NOMO-1 treated with DMSO at 0.1 percent for 48 hours (cell line): Measurements from ENCODE around the gene CAPZB.
"Not testable (repeated sequence)": the region's sequence is repeated elsewhere in the genome, so short reads cannot be mapped to it uniquely, and the experiment has no call there.

Experiments used
- DNase-seq: peaks from one replicate; lab custom pipeline; 2025; ENCODE audit not compliant: unreplicated experiment; lab: John Stamatoyannopoulos, UW

Gene CAPZB

DNA sequence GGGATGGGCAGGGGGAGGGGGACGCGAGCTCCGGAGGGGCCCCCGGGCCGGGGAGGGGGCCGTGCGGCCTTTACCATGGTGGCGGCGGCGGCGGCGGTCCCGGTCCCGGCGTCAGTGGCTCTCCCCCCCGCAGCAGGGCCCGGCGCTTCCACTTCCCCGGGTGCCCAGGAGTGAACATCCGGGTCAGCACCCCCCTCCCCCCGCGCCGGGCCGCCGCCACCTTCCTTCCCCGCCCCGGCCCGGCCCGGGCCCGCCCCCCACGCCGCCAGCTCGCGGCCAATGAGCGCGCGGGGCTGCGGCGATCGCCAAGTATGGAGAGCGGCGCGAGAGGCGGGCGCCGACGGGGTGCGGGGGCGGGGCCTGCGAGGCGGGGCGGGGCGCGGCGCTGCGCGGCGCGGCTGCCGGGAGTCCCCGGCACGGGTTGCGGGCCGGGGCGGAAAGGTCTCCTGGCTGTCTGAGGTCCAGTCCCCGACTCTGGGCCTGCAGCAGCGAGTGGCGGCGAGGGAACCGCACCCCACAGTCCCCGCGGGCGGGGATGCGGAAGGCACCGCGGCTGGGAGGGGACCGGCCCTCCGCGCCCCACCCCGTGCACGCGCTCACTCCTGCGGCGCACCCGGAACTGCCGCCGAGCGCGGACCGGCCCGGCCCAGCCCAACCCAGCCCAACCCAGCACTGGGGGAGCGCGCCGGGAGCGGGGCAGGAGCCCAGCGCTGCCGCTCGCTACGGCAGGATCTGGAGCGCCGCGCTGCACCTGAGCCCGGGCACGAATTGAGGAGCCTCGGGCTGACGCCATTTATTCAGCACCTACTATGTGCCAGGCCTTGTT, at the start of gene CAPZB:
CAPZB (minus strand) TSS at position 178 of the 826 bp plus-strand sequence; CDS start at position 77, 101 bp downstream.
- DNase-seq, result peak; percentile 82

DNA sequence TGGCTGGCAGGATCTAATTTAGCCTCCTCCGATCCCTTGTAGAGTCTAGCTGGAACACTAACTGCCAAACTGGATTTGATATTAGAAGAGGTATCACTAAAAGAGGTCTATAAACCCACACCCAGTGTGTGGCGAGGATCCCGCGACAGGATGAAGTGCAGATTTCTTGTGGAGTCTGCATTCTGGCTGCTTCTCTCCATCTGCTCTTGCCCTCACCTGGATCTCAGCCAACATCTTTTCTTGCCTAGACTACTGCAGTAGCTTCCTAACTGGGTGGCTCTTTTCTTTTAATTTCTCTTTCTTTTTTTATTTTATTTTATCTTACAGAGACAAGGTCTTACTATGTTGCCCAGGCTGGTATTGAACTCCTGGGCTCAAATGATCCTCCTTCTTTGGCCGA, 48.9 kb upstream of the CAPZB start:
- no peak for DNase-seq

DNA sequence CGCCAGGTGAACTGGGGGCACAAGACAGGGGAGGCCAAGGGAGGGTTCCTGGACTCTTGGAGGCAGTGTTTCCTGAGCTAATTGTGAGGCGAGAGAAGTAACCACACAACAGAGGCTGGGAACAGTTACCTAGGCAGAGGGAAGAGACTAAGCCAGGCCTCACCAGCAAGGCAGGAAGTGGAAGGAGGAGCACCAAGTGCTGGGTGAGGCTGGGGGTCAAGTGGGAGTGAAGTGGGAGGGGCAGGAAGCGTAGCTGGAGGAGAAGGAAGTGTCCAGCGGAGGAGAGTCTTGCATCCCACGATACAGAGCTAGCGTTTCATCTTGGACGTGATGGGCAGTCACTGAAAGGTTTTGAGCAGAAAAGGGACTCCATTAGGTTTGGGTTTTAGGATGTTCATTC, 48.3 kb upstream of the CAPZB start:
- DNase-seq, result no peak

DNA sequence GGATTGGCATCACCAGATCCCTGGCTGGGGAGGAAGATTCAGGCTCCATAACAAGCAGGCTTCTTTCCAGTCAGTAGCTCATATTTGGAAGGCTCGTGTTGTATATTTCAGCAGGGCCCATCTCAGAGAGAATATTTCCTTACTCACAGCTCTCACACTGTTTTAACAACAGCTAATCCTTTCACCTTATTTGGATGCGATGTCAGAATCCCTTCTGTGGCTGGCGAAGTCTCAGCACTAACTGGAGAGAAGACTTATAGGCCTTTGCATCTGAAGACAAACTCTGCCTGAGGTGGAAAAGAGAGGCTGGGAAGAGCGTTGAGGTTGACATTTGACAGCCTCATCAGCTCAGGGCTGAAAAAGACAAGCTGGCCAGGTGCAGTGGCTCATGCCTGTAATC, 47.2 kb upstream of the CAPZB start:
- no peak for DNase-seq

DNA sequence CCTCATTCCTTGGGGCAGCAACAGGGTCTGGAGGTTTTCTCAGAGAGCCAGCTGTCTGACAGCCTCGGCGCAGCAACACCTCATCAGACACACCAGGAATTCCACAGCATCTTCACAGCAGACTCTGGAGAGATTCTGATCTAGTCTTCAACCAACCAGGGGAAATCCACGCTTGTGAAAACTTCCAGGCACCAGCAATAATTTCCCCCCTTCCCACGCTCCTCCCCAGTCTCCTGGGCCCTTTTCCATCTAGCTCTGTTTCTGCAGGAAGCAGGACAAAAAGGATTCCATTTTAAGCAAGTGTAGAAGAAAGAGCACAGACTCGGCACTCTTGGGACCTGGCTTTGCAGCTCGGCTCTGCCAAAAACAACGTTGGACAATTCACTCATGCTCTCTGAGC, 44.3 kb upstream of the CAPZB start:
- DNase-seq, result no peak

DNA sequence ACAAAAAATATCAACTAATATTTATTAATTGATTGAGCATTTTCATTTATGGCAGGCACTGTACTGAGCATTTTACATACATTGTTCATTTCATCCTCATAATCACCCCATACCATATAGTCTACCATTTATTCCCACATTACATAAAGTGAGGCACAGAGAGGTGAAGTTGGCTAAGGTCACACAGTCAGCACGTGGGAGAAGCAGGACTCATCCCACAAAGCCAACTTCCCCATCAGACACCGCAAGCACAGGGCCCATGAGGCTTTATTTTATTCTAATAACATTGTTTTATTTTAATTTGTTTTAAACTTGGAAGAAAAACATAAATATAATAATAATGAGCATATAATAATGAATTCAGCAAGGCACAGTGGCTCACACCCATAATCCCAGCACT, 43.1 kb upstream of the CAPZB start:
- no peak for DNase-seq

DNA sequence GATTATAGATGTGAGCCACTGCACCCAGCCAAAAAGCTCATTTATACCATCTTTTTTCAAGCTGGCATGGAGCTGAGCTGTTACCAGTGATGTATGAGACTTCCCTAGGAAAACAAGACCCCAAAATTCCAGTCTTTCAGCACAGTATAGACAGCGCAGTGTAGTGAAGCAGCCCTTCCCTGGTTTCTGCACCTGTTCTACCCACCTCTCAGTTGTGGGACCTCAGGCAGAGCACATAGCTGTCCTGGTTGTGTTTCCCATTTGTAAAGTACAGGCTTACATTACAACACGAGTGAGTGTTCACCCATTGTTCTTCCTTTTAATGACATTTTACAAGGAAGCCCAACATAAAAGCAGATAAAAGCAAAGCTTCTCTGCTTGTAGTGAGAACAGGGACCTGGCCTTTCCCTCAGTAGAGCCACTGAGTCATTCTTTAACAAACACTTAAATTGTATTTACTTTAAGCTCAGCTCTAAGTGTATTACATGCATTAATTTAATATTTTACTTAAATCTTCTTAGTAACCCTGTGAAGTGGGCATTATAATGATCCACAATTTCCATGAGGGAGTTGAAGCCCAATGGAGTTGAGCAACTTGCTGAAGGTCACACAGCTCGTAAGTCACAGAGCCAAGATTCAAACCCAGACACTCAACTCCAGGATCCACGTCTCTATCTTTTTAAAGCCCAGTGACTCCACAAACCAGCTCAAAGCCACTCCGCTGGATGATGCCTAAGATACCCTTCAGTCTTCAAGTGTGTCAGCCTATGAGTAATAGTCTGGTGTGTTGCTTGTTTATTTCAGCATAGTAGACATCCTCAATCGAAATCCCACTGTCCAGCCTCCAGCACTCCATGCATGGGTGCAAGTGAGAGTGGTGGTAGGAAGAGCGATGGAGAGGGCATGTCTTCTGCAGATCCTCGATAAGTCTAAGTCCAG, 40.5 kb upstream of the CAPZB start:
- DNase-seq, result no peak

DNA sequence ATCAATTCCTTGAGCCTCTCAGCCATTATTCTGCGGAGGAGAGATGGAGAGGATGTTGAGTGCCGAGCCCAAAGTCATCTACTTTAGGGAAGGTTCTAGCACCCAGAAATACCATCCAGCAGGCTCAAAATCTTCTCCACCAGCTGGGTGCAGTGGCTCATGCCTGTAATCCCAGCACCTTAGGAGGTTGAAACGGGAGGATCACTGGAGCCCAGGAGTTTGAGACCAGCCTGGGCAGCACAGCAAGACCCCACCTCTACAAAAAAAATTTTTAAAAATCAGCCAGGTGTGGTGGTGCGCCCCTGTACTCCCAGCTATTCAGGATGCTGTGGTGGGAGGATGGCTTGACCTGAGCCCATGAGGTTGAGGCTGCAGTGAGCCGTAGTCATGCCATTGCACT, 39.5 kb upstream of the CAPZB start:
- DNase-seq, result no peak

DNA sequence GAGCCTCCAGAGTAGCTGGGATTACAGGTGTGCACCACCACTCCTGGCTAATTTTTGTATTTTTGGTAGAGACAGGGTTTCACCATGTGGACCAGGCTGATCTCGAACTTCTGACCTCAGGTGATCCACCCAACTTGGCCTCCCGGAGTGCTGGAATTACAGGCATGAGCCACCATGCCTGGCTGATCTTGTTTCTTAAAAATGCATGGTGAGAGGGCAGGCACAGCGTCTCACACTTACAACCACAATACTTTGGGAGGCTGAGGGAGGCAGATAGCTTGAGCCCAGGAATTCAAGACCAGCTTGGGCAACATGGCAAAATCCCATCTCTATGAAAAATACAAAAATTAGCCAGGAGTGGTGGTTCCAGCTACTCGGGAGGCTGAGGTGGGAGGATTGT, 37.2 kb upstream of the CAPZB start:
- not testable (repeated sequence) for DNase-seq

DNA sequence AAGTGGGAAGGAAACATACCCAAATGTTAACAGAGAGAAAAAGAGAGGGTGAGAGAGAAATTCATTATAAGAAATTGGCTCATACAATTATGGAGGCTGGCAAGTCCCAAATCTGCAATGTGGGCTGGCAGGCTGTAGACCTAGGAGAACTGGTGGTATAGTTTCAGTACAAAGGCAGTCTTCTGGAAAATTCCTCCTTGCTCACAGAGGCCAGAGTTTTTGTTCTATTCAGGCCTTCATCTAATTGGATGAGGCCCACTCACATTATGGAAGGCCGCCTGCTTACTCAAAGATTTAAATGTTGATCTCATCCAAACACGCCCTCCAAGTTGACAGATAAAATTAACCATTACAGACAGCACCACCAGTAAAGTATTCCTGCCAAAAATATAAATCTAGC, 36.1 kb upstream of the CAPZB start:
- DNase-seq, result no peak

DNA sequence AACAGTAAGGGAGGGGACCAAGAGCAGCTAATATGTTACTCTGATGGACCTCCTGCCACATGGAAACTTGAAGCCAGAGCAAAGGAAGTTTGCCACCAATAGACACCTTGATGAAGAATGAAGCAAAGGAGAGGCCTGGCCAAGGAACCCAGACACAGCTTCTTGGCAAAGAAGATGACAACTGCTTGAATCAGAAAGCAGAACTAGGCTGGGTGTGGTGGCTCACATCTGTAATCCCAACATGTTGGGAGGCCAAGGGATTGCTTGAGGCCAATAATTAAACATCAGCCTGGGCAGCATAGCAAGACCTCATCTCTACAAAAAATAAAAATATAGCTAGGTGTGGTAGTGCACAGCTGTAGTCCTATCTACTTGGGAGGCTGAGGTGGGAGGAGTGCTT, 31.7 kb upstream of the CAPZB start:
- DNase-seq, result peak; percentile 17

DNA sequence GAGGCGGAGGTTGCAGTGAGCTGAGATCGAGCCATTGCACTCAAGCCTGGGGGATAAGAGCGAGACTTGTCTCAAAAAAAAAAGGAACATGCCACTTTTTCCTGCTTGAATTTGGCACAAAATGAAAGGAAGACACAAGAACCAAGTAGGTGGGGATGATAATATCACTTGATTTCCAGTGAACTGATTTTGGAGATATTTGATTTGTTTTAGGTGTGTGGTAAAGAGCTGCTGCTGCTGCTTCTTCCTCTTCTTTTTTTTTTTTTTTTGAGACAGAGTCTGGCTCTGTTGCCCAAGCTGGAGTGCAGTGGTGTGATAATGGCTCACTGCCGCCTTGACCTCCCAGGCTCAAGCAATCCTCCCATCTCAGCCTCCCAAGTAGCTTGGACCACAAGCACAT, 29.9 kb upstream of the CAPZB start:
- no peak for DNase-seq

DNA sequence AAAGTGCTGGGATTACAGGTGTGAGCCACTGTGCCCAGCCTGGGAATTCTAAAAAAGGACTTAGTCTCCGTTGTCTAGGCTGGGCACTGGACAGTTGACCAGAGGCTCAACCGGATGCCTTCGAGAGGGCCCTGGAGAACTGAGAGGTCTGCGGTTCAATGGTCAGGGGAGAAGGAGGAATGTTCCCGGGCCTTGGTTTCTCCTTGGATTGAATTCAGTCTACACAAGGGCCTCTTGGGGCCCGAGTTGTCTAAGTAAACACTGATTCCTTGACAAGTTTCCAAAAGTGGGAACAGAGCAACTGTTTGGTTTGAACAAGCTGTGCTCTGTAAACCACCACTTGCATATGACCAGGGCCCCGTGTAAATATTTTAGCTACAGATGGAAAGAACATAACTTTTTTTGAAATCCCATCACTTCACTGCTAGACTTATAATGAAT, 29.1 kb upstream of the CAPZB start:
- no peak for DNase-seq

DNA sequence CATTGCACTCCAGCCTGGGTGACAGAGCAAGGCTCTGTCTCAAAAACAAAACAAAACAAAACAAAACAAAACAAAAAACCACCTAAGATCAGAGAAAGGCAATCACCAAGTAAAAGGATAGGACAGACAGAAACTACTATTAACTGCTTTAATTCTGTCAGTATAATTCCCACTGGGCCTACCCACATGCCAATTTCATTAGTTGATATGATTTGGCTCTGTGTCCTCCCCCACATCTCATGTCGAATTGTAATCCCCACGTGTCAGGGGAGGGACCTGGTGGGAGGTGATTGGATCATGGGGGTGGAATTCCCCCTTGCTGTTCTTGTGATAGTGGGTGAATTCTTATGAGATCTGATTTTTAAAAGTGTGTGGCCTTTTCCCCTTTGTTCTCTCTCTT, 27.2 kb upstream of the CAPZB start:
- no peak for DNase-seq

DNA sequence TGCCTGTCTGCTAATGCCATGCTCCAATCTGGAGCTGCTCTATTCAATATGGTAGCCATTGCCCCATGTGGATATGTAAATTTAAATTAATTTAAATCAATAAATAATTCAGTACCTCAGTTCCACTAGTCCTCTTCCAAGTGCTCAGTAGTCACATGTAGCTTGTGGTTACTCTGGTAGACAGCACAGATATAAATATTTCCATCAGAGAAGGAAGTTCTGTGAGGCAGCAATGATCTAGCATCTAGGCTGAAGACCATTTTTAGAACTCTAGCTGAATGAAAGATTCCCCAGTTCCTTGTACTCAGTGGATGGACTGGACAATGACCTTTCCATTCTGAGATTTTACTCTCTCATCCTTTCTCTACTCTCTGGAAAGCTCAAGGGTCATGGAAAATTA, 25.8 kb upstream of the CAPZB start:
- peak; percentile 69 for DNase-seq

DNA sequence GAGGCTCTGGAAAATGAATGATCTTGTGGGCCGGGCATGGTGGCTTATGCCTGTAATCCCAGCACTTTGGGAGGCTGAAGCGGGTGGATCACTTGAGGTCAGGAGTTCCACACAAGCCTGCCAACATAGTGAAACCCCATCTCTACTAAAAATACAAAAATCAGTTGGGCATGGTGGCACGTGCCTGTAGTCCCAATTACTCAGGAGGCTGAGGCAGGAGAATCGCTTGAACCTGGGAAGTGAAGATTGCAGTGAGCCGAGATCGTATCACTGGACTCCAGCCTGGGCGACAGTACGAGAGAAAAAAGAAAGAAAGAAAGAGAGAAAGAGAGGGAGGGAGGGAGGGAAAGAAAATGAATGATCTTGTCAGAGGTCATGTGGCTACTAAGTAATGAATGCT, 24.3 kb upstream of the CAPZB start:
- not testable (repeated sequence) for DNase-seq

DNA sequence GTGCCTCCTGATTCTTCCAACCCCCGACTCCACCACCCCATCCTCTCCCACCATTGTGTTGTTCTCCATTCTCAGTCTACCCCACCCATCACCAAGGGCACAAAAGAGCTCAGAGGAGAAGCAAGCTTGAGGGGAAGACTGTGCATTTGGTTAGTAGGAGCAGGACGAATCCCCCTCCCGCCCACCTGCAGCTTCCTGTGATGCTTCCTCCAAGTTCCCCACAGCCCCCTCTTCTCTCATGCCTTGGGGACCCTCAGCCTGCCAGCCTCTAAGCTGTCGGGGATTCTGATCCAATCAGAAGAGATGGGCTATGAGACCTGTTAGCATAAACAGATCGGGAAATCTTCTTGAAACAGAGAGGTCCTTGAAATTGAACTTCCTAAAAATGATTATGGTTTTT, 22.2 kb upstream of the CAPZB start:
- no peak for DNase-seq

DNA sequence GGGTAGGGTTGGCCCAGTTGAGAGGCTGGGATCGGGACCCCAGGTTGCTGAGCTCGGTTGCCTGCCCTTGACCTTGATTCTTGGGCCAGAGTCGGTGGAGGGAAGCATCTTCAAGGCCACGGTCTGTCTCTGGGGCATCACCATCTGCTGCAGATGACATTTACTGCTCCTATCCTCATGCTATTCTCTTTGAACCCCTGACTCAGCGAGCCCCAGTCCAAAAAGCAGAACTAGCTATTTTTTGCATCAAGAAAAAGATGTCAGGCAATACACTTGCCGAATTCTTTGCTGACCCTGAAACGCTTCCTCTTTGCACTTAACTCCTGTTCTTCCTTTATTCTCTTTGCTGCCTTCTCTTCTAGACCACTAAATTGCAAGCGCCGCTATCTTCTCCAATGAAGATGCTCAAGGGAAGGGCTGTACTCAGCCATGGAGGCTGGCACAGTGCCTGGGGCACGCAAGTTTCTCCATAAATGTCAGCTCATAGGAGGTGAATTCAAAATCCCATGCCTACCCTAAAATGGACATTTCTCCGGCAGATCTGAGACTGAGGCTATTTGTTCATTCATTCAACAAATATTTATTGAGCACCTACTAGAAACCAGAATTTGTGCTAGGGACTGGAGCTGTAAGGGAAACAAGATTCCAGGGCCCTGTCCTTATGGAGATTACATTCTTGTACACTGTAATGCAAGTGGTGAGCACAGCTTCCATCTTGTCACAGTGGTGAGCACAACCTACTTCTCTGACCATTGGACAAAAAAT, 20.5 kb upstream of the CAPZB start:
- DNase-seq, result peak; percentile 97

DNA sequence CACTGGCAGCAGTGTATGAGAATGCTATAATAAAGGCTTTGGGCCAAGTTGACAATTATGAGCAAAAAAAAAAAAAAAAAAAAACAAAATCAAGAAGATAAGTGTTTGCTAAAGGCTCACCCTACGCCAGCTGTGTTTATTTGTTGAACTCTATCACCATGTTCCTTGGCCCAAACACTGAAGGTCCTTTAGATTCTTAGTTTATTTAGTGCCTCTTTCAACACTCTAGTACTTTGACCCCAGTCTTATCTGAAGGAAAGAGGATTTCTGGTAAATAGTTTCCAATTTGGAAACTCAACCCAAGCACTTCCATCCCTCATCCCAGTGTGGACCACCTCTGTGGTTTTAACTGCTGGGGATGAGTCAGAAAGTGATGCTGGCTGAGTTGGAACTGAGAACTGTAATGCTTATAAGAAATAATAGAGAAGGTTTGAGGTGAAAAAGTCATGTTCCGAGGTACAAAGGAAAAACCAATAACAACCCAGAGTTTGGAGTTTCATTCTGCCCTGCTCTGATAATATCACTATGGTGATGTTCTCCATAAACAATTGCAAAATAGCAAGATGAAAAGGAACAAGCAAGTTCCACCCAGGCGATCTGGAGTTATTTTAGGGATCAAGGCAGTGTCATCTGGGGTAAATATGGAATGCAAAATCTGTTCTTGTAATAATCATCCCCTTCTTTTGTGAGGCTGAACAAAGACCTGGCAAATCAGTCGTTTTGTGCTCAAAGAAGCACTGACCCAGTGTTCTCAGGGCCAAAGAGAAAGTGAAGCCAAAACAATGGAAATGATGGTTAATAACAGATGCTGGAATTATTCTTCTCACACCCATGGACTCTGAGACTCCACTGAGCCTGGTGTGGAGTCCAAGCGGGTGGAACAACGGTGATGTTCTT, 19.7 kb upstream of the CAPZB start:
- no peak for DNase-seq

DNA sequence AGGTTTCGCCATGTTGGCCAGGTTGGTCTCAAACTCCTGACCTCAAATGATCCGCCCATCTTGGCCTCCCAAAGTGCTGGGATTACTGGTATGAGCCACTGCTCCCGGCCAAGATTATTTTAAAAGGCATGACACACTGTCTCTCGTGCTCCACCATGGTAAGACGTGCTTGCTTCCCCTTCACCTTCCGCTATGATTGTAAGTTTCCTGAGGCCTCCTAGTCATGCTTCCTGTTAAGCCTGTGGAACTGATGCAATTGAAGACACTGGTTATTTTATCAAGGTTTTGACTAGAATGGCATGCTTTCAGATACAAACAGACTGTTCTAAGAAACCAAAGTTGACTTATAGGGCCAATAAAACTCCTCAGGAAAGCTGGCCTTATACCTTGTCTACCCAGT, 16.9 kb upstream of the CAPZB start:
- not testable (repeated sequence) for DNase-seq
